B cell (primary cell): ENCODE data around the gene DGCR6. TPM values are rescaled to one million over a fixed set of nuclear protein-coding genes. Genes with fewer than 3 reads are reported as not detected.
"Not testable (repeated sequence)": the region's sequence is repeated elsewhere in the genome, so short reads cannot be mapped to it uniquely, and the experiment has no call there.

ENCODE experiments used
- ATAC-seq: fragments of 200-7000 bp; cut with Tn5 transposase; one replicate; pipeline ENCODE4 v1.10.0; 2021; ENCODE audit warnings: low read depth, mild to moderate bottlenecking, moderate number of reproducible peaks, moderate library complexity
- CTCF ChIA-PET: fragments of 350-600 bp; sonication (Branson Sonifier 250); formaldehyde crosslinking; loops from one replicate; lab custom pipeline; 2021; ENCODE audit warnings: antibody characterized with exemption, inconsistent platforms; lab: Charles Lee
- POLR2A ChIA-PET: fragments of 350-600 bp; sonication (Branson Sonifier 250); formaldehyde crosslinking; loops from one replicate; lab custom pipeline; 2021; ENCODE audit warnings: antibody characterized with exemption; lab: Charles Lee
- DNase-seq: peaks from one replicate; pipeline ENCODE4 v3.0.0; 2013
- H2AFZ ChIP-seq: 2 replicates; pipeline ENCODE4 v1.6.1; 2012; ENCODE audit warnings: mild to moderate bottlenecking, low read depth, low read length; ENCODE audit not compliant: insufficient read depth, poor library complexity, severe bottlenecking
- H3K27ac ChIP-seq, 2 donors: 1 replicate in 1 of 2; 2 replicates in 1 of 2; pipeline ENCODE4 v1.5.1; 2012 to 2013; ENCODE audit warnings: low read length in 2 of 2, mild to moderate bottlenecking in 2 of 2, moderate library complexity in 1 of 2
- H3K27me3 ChIP-seq, 4 experiments: fragments of 200-600 bp in 1 of 4; sonication (generic) in 1 of 4; replicated peaks in 1 of 4; 1 replicate in 2 of 4; 2 replicates in 2 of 4; pipeline versions ENCODE4 v1.6.1 to v1.7.0; 2013 to 2016; ENCODE audit warnings: low read length in 3 of 4, mild to moderate bottlenecking in 2 of 4, mixed read lengths in 1 of 4, moderate library complexity in 1 of 4; ENCODE audit not compliant: insufficient read depth in 4 of 4, control insufficient read depth in 3 of 4; ENCODE audit errors: control extremely low read depth in 1 of 4
- H3K36me3 ChIP-seq, 2 experiments: replicated peaks in 1 of 2; 1 replicate in 1 of 2; 2 replicates in 1 of 2; pipeline versions ENCODE4 v1.6.1 to v1.7.1; 2013; ENCODE audit warnings: low read length in 1 of 2; ENCODE audit not compliant: insufficient read depth in 2 of 2, control insufficient read depth in 1 of 2; ENCODE audit errors: control extremely low read depth in 1 of 2, extremely low read depth in 1 of 2
- H3K4me1 ChIP-seq, 2 donors: fragments of 200-600 bp in 1 of 2; sonication (generic) in 1 of 2; 1 replicate in 1 of 2; 2 replicates in 1 of 2; pipeline versions ENCODE4 v1.5.1 to v1.6.1; 2013 to 2017; ENCODE audit warnings: low read length in 2 of 2; ENCODE audit not compliant: control insufficient read depth in 2 of 2, insufficient read depth in 2 of 2
- H3K4me2 ChIP-seq: replicated peaks from 2 replicates; pipeline ENCODE3; 2012; ENCODE audit warnings: mild to moderate bottlenecking, low read depth, low read length; ENCODE audit not compliant: poor library complexity, severe bottlenecking
- H3K4me3 ChIP-seq, 5 experiments: fragments of 200-600 bp in 1 of 5; sonication (generic) in 1 of 5; 1 replicate in 3 of 5; 2 replicates in 2 of 5; pipeline versions ENCODE4 v1.5.1 to v1.7.0; 2011 to 2016; ENCODE audit warnings: low read length in 4 of 5, mild to moderate bottlenecking in 4 of 5, low read depth in 2 of 5, control low read depth in 1 of 5, moderate library complexity in 1 of 5; ENCODE audit not compliant: insufficient read depth in 1 of 5; ENCODE audit errors: control extremely low read depth in 1 of 5, extremely low read depth in 1 of 5
- H3K79me2 ChIP-seq: fragments of 200-600 bp; sonication (generic); one replicate; pipeline ENCODE4 v1.6.0; 2016; ENCODE audit warnings: low read length; ENCODE audit not compliant: control insufficient read depth, insufficient read depth
- H3K9ac ChIP-seq: fragments of 200-600 bp; sonication (generic); 2 replicates; pipeline ENCODE4 v1.6.1; 2017; ENCODE audit warnings: mild to moderate bottlenecking, low read length, moderate library complexity
- H3K9me3 ChIP-seq, 3 donors: one replicate each; pipeline versions ENCODE4 v1.6.1 to v1.7.1; 2013; ENCODE audit warnings: low read length in 2 of 3; ENCODE audit not compliant: control insufficient read depth in 2 of 3, insufficient read depth in 1 of 3; ENCODE audit errors: control extremely low read depth in 1 of 3
- H4K20me1 ChIP-seq: 2 replicates; pipeline ENCODE4 v1.6.0; 2012; ENCODE audit warnings: mild to moderate bottlenecking, low read length; ENCODE audit not compliant: insufficient read depth, control insufficient read depth, poor library complexity, severe bottlenecking
- H3K27ac Mint-ChIP-seq: one replicate; pipeline ENCODE4 v1.8.0; 2021; ENCODE audit warnings: mixed read lengths
- H3K27me3 Mint-ChIP-seq: one replicate; pipeline ENCODE4 v1.8.0; 2021; ENCODE audit warnings: mixed read lengths
- H3K4me1 Mint-ChIP-seq: one replicate; pipeline ENCODE4 v1.8.0; 2021; ENCODE audit warnings: mixed read lengths
- H3K4me3 Mint-ChIP-seq: one replicate; pipeline ENCODE4 v1.8.0; 2021; ENCODE audit warnings: mixed read lengths
- H3K9me3 Mint-ChIP-seq: one replicate; pipeline ENCODE4 v1.8.0; 2022; ENCODE audit warnings: mixed read lengths; ENCODE audit not compliant: insufficient read depth
- WGBS: methylation state at CpG from one replicate; pipeline ENCODE4 v1.1.5; 2013; ENCODE audit warnings: missing lambda C conversion rate; ENCODE audit not compliant: insufficient coverage; 5-methylcytosine and 5-hydroxymethylcytosine counted together
- intact Hi-C: fragments of 100-400 bp; cut with micrococcal nuclease; formaldehyde crosslinking; loops from one replicate; pipeline ENCODE4 v1.10.0; 2022
- polyA plus RNA-seq: library from polyadenylated mRNA; depleted of rRNA; stranded (reverse); fragments of >200 nt; gene quantifications from 2 replicates; pipeline ENCODE4 v1.2.3, GENCODE V29; 2012
- total RNA-seq, 2 donors: library from RNA; stranded (reverse); fragments of 120-200 nt in 1 of 2; gene quantifications; 1 replicate in 1 of 2; 2 replicates in 1 of 2; pipeline versions ENCODE4 v1.2.3 to v1.2.4, GENCODE V29; 2013 to 2022

DGCR6 gene
- total and polyA plus RNA-seq, 2 donors (not counting 1 experiment from before 2014, with no cell fraction given): 1.8 to 2.5 TPM

DNA sequence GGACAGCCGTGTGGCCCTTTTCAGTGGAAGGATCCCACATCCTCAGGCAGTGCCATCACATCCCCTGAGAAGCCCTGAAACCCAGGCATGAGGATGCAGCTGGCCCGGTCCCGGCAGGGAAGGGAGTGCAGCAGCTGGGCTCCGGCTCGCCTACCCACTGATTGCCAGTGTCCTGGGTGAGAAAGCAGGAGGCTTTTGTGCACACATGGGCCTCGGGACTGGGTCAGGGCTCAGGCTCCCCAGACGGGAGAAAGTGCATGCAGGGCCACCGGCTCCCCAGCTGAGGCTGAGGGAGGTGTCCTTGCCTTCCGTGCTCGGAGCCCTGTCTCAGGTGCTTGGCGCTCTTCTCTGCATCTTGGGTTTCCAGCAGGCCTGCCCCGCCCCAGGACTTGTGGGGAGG is 53.6 kb downstream of the DGCR6 start:
- H2AFZ ChIP-seq, H3K27ac ChIP-seq, H3K79me2 ChIP-seq, H3K4me2 ChIP-seq, H3K36me3 ChIP-seq, H3K4me3 Mint-ChIP-seq, DNase-seq, CTCF ChIA-PET, POLR2A ChIA-PET, H3K27ac Mint-ChIP-seq, H3K4me3 ChIP-seq, H4K20me1 ChIP-seq, H3K4me1 ChIP-seq, intact Hi-C loops, H3K9me3 ChIP-seq, H3K9me3 Mint-ChIP-seq, H3K27me3 Mint-ChIP-seq, ATAC-seq, H3K4me1 Mint-ChIP-seq, H3K9ac ChIP-seq, H3K27me3 ChIP-seq: not testable (repeated sequence)
- 79% methylated on average over 2 of the region's 12 CpGs for WGBS

DNA sequence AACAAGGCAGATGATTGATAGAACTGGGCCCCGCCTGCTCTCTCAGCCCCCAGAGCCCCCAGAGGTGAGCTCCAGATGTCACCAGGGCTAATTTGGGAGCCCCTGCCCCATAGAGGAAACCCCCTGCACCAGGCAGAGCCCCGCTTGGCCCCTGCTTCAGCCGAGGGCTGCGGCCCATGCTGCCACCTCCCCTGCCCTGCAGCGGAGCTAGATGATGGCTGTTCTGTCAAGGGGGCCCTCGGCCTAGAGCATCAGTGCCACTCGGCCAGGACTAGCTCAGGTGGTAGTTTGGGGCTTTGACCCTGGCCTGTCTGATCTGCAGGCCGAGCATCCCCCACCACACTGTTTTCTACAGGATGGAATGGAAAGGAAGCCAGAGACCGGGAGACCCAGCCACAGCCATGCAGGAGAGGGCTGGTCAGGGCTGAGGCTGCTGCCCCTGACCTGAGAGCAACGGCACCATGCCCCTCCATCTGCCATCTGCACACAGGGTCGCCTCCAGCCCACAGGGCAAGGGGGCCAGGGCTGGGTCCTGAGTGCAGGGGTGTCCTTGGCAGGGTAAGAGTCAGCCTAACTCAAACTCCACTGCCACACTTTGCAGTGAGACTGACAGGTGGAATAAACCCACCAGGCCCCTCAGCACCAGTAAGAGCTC is 54.2 kb downstream of the DGCR6 start:
- H3K27me3 Mint-ChIP-seq, H3K4me3 Mint-ChIP-seq, H3K9me3 Mint-ChIP-seq, H2AFZ ChIP-seq, H3K27ac Mint-ChIP-seq, CTCF ChIA-PET, H3K27ac ChIP-seq, H3K9ac ChIP-seq, H3K9me3 ChIP-seq, H3K4me1 Mint-ChIP-seq, H3K4me1 ChIP-seq, ATAC-seq, H4K20me1 ChIP-seq, H3K4me3 ChIP-seq, H3K79me2 ChIP-seq, DNase-seq, POLR2A ChIA-PET, intact Hi-C loops, H3K36me3 ChIP-seq, H3K27me3 ChIP-seq, H3K4me2 ChIP-seq: not testable (repeated sequence)
- 91% methylated on average over 4 of the region's 11 CpGs for WGBS

- DNase-seq, H3K4me1 ChIP-seq, H3K27ac Mint-ChIP-seq, intact Hi-C loops, H3K9ac ChIP-seq, CTCF ChIA-PET, H3K4me2 ChIP-seq, H3K27ac ChIP-seq, H3K4me3 Mint-ChIP-seq, ATAC-seq, H3K27me3 Mint-ChIP-seq, H3K9me3 ChIP-seq, H2AFZ ChIP-seq, H4K20me1 ChIP-seq, H3K4me1 Mint-ChIP-seq, H3K36me3 ChIP-seq, H3K4me3 ChIP-seq, H3K79me2 ChIP-seq, H3K9me3 Mint-ChIP-seq, H3K27me3 ChIP-seq: not testable (repeated sequence)
- WGBS: 93% methylated on average over 5 of the region's 7 CpGs
- POLR2A ChIA-PET: interaction anchor here (0.6 kb wide), 1 partner anchor 451 kb away, joined by 3 read pairs; no protein-coding TSS in a partner anchor
Observed at GRCh38 chr22:18961201-18961600, 55.1 kb downstream of the DGCR6 start.
